Activated naive CD8-positive, alpha-beta T cell treated with anti-CD3 and anti-CD28 coated beads for 36 hours (primary cell): Measurements from ENCODE around the gene ZNF263. TPM values are rescaled to one million over a fixed set of nuclear protein-coding genes. Genes with fewer than 3 reads are reported as not detected.

Experiments used
- DNase-seq: peaks from one replicate; pipeline ENCODE4 v3.0.0; 2021
- H3K27ac Mint-ChIP-seq: one replicate; pipeline ENCODE4 v1.8.0; 2022; ENCODE audit warnings: mild to moderate bottlenecking, moderate library complexity, mixed read lengths
- H3K27me3 Mint-ChIP-seq: one replicate; pipeline ENCODE4 v1.8.0; 2022; ENCODE audit warnings: mild to moderate bottlenecking, mixed read lengths
- H3K36me3 Mint-ChIP-seq: one replicate; pipeline ENCODE4 v1.8.0; 2021; ENCODE audit warnings: mild to moderate bottlenecking, mixed read lengths
- H3K4me1 Mint-ChIP-seq: one replicate; pipeline ENCODE4 v1.8.0; 2021; ENCODE audit warnings: mixed read lengths
- H3K4me3 Mint-ChIP-seq: one replicate; pipeline ENCODE4 v1.8.0; 2022; ENCODE audit warnings: mild to moderate bottlenecking, moderate library complexity, mixed read lengths
- H3K9me3 Mint-ChIP-seq: one replicate; pipeline ENCODE4 v1.8.0; 2022; ENCODE audit warnings: mixed read lengths
- total RNA-seq, 2 experiments: library from RNA; stranded (reverse); gene quantifications; one replicate each; pipeline ENCODE4 v1.2.3, GENCODE V29; 2021

ZNF263 gene
- total RNA-seq, 2 experiments from 2014 or later, result 29.7 to 30.5 TPM

- Mint-ChIP-seq H3K27ac (peak overlapping the region; percentile 96), H3K36me3 (peaks cover 52% of the 10 kb centered on the region), H3K27me3 (no peaks in the 10 kb centered on the region), H3K4me1 (peaks cover 21% of the 10 kb centered on the region), H3K9me3 (peaks cover 28% of the 10 kb centered on the region), H3K4me3 (peak overlapping the region; percentile 97)
- DNase-seq, result no peak
Observed at GRCh38 chr16:3283543-3284447, 504 bp downstream of the ZNF263 start.

- Mint-ChIP-seq H3K27ac (peak overlapping the region; percentile 52), H3K4me3 (peak overlapping the region; percentile 97), H3K9me3 (peaks cover 37% of the 10 kb centered on the region), H3K4me1 (peaks cover 18% of the 10 kb centered on the region), H3K27me3 (no peaks in the 10 kb centered on the region), H3K36me3 (peaks cover 65% of the 10 kb centered on the region)
- no peak for DNase-seq
Observed at GRCh38 chr16:3285131-3285530, 1.8 kb downstream of the ZNF263 start.

GRCh38 chr16:3289998-3290673, 6.8 kb downstream of the ZNF263 start:
- H3K4me3 Mint-ChIP-seq, result no peak overlapping the region
- H3K4me1 Mint-ChIP-seq, result peaks cover 2% of the 10 kb centered on the region
- no peak for DNase-seq
- no peaks in the 10 kb centered on the region for H3K27me3 Mint-ChIP-seq
- H3K27ac Mint-ChIP-seq, result no peak overlapping the region
- peaks cover 93% of the 10 kb centered on the region for H3K36me3 Mint-ChIP-seq
- peaks cover 72% of the 10 kb centered on the region for H3K9me3 Mint-ChIP-seq

GRCh38 chr16:3292604-3293003, 9.3 kb downstream of the ZNF263 start:
- Mint-ChIP-seq H3K4me1 (no peaks in the 10 kb centered on the region), H3K9me3 (peaks cover 70% of the 10 kb centered on the region), H3K4me3 (no peak overlapping the region), H3K36me3 (peaks cover 86% of the 10 kb centered on the region), H3K27me3 (no peaks in the 10 kb centered on the region), H3K27ac (no peak overlapping the region)
- DNase-seq, result no peak

- H3K9me3 Mint-ChIP-seq, result peaks cover 67% of the 10 kb centered on the region
- DNase-seq, result no peak
- no peak overlapping the region for H3K27ac Mint-ChIP-seq
- H3K4me1 Mint-ChIP-seq, result no peaks in the 10 kb centered on the region
- H3K4me3 Mint-ChIP-seq, result no peak overlapping the region
- peaks cover 80% of the 10 kb centered on the region for H3K36me3 Mint-ChIP-seq
- no peaks in the 10 kb centered on the region for H3K27me3 Mint-ChIP-seq
Observed at GRCh38 chr16:3295209-3295608, 11.9 kb downstream of the ZNF263 start.

- Mint-ChIP-seq H3K9me3 (peaks cover 69% of the 10 kb centered on the region), H3K4me3 (peak overlapping the region; percentile 32), H3K36me3 (peaks cover 80% of the 10 kb centered on the region), H3K27ac (no peak overlapping the region), H3K27me3 (no peaks in the 10 kb centered on the region), H3K4me1 (no peaks in the 10 kb centered on the region)
- no peak for DNase-seq
Observed at GRCh38 chr16:3295783-3296182, 12.5 kb downstream of the ZNF263 start.

- Mint-ChIP-seq H3K4me3 (peak overlapping the region; percentile 75), H3K36me3 (peaks cover 86% of the 10 kb centered on the region), H3K27ac (peak overlapping the region; percentile 68), H3K9me3 (peaks cover 49% of the 10 kb centered on the region), H3K4me1 (peaks cover 7% of the 10 kb centered on the region), H3K27me3 (no peaks in the 10 kb centered on the region)
- DNase-seq, result no peak
Observed at GRCh38 chr16:3304370-3304769, 21.1 kb downstream of the ZNF263 start.

- Mint-ChIP-seq H3K27me3 (no peaks in the 10 kb centered on the region), H3K4me1 (peaks cover 7% of the 10 kb centered on the region), H3K36me3 (peaks cover 86% of the 10 kb centered on the region), H3K27ac (peak within 1 kb of the TSS; percentile 87), H3K9me3 (peaks cover 44% of the 10 kb centered on the region), H3K4me3 (peak within 1 kb of the TSS; percentile 75)
- DNase-seq, result peak; percentile 88
Observed at GRCh38 chr16:3305109-3306068, 22.1 kb downstream of the ZNF263 start, which contains the start of the genes TIGD7 and ZNF75A. TSS of gene TIGD7 (minus strand) at chr16:3305430. CDS start at chr16:3300614, 4,816 bp downstream. TSS of gene ZNF75A (plus strand) at chr16:3305497. CDS start at chr16:3308429, 2,932 bp downstream.

- Mint-ChIP-seq H3K9me3 (peaks cover 37% of the 10 kb centered on the region), H3K4me1 (peaks cover 7% of the 10 kb centered on the region), H3K36me3 (peaks cover 86% of the 10 kb centered on the region), H3K27ac (peak overlapping the region; percentile 87), H3K4me3 (peak overlapping the region; percentile 75), H3K27me3 (no peaks in the 10 kb centered on the region)
- no peak for DNase-seq
Observed at GRCh38 chr16:3306078-3306477, 22.8 kb downstream of the ZNF263 start.

GRCh38 chr16:3311496-3311895, 28.2 kb downstream of the ZNF263 start:
- Mint-ChIP-seq H3K36me3 (peaks cover 100% of the 10 kb centered on the region), H3K27me3 (no peaks in the 10 kb centered on the region), H3K9me3 (peaks cover 69% of the 10 kb centered on the region), H3K4me1 (peaks cover 2% of the 10 kb centered on the region), H3K4me3 (no peak overlapping the region), H3K27ac (no peak overlapping the region)
- DNase-seq, result no peak

- Mint-ChIP-seq H3K36me3 (peaks cover 85% of the 10 kb centered on the region), H3K9me3 (peaks cover 79% of the 10 kb centered on the region), H3K27ac (no peak overlapping the region), H3K4me1 (no peaks in the 10 kb centered on the region), H3K27me3 (no peaks in the 10 kb centered on the region), H3K4me3 (peak overlapping the region; percentile 37)
- no peak for DNase-seq
Observed at GRCh38 chr16:3317315-3317999, 34.2 kb downstream of the ZNF263 start.

GRCh38 chr16:3321816-3322215, 38.5 kb downstream of the ZNF263 start:
- H3K27me3 Mint-ChIP-seq, result no peaks in the 10 kb centered on the region
- H3K9me3 Mint-ChIP-seq, result peaks cover 55% of the 10 kb centered on the region
- no peak for DNase-seq
- no peaks in the 10 kb centered on the region for H3K4me1 Mint-ChIP-seq
- no peak overlapping the region for H3K27ac Mint-ChIP-seq
- peaks cover 52% of the 10 kb centered on the region for H3K36me3 Mint-ChIP-seq
- no peak overlapping the region for H3K4me3 Mint-ChIP-seq

GRCh38 chr16:3327514-3327913, 44.2 kb downstream of the ZNF263 start:
- DNase-seq, result no peak
- H3K4me1 Mint-ChIP-seq, result no peaks in the 10 kb centered on the region
- no peak overlapping the region for H3K4me3 Mint-ChIP-seq
- peaks cover 12% of the 10 kb centered on the region for H3K36me3 Mint-ChIP-seq
- no peaks in the 10 kb centered on the region for H3K27me3 Mint-ChIP-seq
- H3K27ac Mint-ChIP-seq, result no peak overlapping the region
- H3K9me3 Mint-ChIP-seq, result peaks cover 19% of the 10 kb centered on the region

GRCh38 chr16:3328104-3328503, 44.8 kb downstream of the ZNF263 start:
- Mint-ChIP-seq H3K4me1 (no peaks in the 10 kb centered on the region), H3K27me3 (no peaks in the 10 kb centered on the region), H3K4me3 (no peak overlapping the region), H3K27ac (no peak overlapping the region), H3K36me3 (peaks cover 10% of the 10 kb centered on the region), H3K9me3 (peaks cover 16% of the 10 kb centered on the region)
- no peak for DNase-seq
